MM.1S (cell line): Measurements from ENCODE around the gene SAMSN1.

Experiments used
- DNase-seq: peaks from one replicate; pipeline ENCODE4 v3.0.0-alpha.2; 2015
- H2AFZ ChIP-seq: fragments of 300-600 bp; sonication (generic); 2 replicates; pipeline ENCODE4 v1.6.0; 2016; ENCODE audit warnings: antibody characterized with exemption, low read length
- H3F3A ChIP-seq: fragments of 300-600 bp; sonication (generic); 2 replicates; pipeline ENCODE4 v1.6.1; 2016; ENCODE audit warnings: mild to moderate bottlenecking, antibody characterized with exemption, low read length, moderate library complexity, mixed read lengths; ENCODE audit not compliant: insufficient read depth
- H3K27ac ChIP-seq: fragments of 300-600 bp; sonication (generic); 2 replicates; pipeline ENCODE4 v1.5.1; 2016; ENCODE audit warnings: mild to moderate bottlenecking, low read length
- H3K27me3 ChIP-seq: fragments of 300-600 bp; sonication (generic); replicated peaks from 2 replicates; pipeline ENCODE4 v1.6.0; 2016; ENCODE audit warnings: low read length; ENCODE audit not compliant: insufficient read depth
- H3K36me3 ChIP-seq: fragments of 300-600 bp; sonication (generic); replicated peaks from 2 replicates; pipeline ENCODE4 v1.6.1; 2016; ENCODE audit warnings: mild to moderate bottlenecking, low read length, mixed read lengths; ENCODE audit not compliant: insufficient read depth
- H3K4me1 ChIP-seq: fragments of 300-600 bp; sonication (generic); 2 replicates; pipeline ENCODE4 v1.6.1; 2016; ENCODE audit warnings: low read length, mixed read lengths
- H3K4me2 ChIP-seq: fragments of 300-600 bp; sonication (generic); 2 replicates; pipeline ENCODE4 v1.6.0; 2016; ENCODE audit warnings: low read depth, low read length
- H3K4me3 ChIP-seq: fragments of 300-600 bp; sonication (generic); 2 replicates; pipeline ENCODE4 v1.5.1; 2016; ENCODE audit warnings: low read length, mixed read lengths
- H3K79me2 ChIP-seq: fragments of 300-600 bp; sonication (generic); 2 replicates; pipeline ENCODE4 v1.6.1; 2016; ENCODE audit warnings: mixed run types, low read length, mixed read lengths
- H3K9ac ChIP-seq: fragments of 300-600 bp; sonication (generic); 2 replicates; pipeline ENCODE4 v1.6.1; 2016; ENCODE audit warnings: low read length, mixed read lengths
- H3K9me2 ChIP-seq: fragments of 300-600 bp; sonication (generic); replicated peaks from 2 replicates; pipeline ENCODE4 v1.6.1; 2016; ENCODE audit warnings: mild to moderate bottlenecking, low read length, mixed read lengths; ENCODE audit not compliant: insufficient read depth
- H3K9me3 ChIP-seq: fragments of 300-600 bp; sonication (generic); replicated peaks from 2 replicates; pipeline ENCODE4 v1.6.1; 2016; ENCODE audit warnings: mild to moderate bottlenecking, low read length, mixed read lengths; ENCODE audit not compliant: insufficient read depth
- H4K20me1 ChIP-seq: fragments of 300-600 bp; sonication (generic); 2 replicates; pipeline ENCODE4 v1.6.1; 2016; ENCODE audit warnings: mild to moderate bottlenecking, low read length, moderate library complexity, mixed read lengths; ENCODE audit not compliant: insufficient read depth
- EZH2 ChIP-seq: fragments of 300-600 bp; sonication (generic); optimal IDR thresholded peaks from 2 replicates; pipeline ENCODE3; 2017; ENCODE audit warnings: low read depth, mild to moderate bottlenecking, antibody characterized with exemption, low read length, mixed read lengths
- EZH2phosphoT487 ChIP-seq: fragments of 300-600 bp; sonication (generic); IDR thresholded peaks from 2 replicates; pipeline ENCODE4 v1.6.1; 2018; ENCODE audit warnings: antibody characterized with exemption, low read length
- TF ChIP-seq, protein P1 (sequence below): fragments of 300-600 bp; sonication (generic); IDR thresholded peaks from 2 replicates; pipeline ENCODE4 v1.5.1; 2016; ENCODE audit warnings: antibody characterized with exemption, low read length, mixed read lengths

SAMSN1 gene

DNA sequence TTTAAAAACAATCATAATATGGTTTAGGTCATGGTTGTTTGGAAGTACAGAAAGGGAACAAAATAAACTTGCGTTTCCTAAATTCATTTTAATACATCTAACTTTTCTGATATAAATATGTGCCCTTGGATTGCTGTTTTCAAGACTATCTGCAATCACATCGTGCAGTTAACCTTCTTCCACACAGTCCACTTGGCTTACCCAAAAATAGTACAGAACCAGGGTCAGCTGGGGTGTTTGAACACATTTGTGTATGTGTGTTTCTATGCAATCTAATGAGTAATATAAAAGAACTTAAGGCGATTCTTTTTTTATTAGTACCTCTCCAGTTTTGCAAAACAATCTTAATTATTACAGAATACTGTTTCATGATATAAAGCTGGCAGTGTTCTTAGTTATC, 19.9 kb downstream of the SAMSN1 start:
- Histone ChIP-seq H2AFZ (no peak overlapping the region), H3K27ac (no peak overlapping the region), H3K9me2 (no peaks in the 10 kb centered on the region), H3K4me2 (no peak overlapping the region), H3K4me1 (peaks cover 12% of the 10 kb centered on the region), H3K27me3 (no peaks in the 10 kb centered on the region), H3K4me3 (no peak overlapping the region), H3K9ac (no peak overlapping the region), H3F3A (peaks cover 11% of the 10 kb centered on the region; the same call in 1 of the 2 replicates), H4K20me1 (no peaks in the 10 kb centered on the region), H3K36me3 (no peaks in the 10 kb centered on the region), H3K9me3 (no peaks in the 10 kb centered on the region), H3K79me2 (no peaks in the 10 kb centered on the region)
- TF ChIP-seq EZH2 (no peak), EZH2phosphoT487 (no peak)
- TF ChIP-seq, protein P1, sequence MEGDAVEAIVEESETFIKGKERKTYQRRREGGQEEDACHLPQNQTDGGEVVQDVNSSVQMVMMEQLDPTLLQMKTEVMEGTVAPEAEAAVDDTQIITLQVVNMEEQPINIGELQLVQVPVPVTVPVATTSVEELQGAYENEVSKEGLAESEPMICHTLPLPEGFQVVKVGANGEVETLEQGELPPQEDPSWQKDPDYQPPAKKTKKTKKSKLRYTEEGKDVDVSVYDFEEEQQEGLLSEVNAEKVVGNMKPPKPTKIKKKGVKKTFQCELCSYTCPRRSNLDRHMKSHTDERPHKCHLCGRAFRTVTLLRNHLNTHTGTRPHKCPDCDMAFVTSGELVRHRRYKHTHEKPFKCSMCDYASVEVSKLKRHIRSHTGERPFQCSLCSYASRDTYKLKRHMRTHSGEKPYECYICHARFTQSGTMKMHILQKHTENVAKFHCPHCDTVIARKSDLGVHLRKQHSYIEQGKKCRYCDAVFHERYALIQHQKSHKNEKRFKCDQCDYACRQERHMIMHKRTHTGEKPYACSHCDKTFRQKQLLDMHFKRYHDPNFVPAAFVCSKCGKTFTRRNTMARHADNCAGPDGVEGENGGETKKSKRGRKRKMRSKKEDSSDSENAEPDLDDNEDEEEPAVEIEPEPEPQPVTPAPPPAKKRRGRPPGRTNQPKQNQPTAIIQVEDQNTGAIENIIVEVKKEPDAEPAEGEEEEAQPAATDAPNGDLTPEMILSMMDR, result no peak
- DNase-seq, result no peak

DNA sequence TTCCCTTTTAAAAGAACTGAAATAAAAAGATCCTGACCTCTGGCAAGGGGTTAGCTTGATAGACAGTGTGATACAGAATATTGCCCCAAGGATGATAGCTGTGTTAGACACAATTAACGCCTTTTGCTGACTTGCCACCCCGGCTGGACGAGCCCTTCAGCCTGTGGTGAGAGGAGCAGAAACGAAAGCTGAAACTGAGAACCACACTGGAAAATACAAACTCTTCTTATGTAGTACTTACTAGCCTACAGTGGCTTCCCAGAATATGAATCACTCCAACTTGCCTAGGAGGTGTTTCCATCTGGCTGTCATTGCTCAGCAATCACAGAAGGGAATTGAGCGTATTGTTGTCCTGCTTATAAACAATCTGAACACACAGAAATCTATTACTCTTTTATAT, 22.9 kb downstream of the SAMSN1 start:
- Histone ChIP-seq H3K36me3 (no peaks in the 10 kb centered on the region), H3K9ac (no peak overlapping the region)

DNA sequence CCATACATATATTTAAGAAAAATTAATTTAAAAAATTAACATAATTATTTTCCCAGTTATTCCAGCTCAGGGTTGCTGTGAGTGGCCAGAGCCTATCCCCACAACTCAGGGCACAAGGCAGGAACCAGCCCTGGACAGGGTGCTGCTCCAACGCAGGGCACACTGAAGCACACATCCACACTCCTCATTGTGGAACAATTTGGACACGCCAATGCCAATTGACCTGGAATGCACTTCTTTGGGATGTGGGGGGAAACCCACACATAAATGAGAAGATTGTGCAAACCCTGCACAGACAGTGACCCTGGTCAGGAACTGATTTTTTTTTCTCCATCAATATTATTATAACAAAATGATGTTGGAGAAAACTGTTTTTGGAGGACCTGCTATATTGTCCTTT, 23.4 kb downstream of the SAMSN1 start:
- H3F3A ChIP-seq, result peaks cover 11% of the 10 kb centered on the region; the same call in 1 of the 2 replicates
- no peak overlapping the region for H3K4me3 ChIP-seq
- H3K9me2 ChIP-seq, result no peaks in the 10 kb centered on the region
- H4K20me1 ChIP-seq, result no peaks in the 10 kb centered on the region
- H3K27ac ChIP-seq, result no peak overlapping the region; the same call in 1 of the 2 replicates
- no peak overlapping the region for H2AFZ ChIP-seq
- H3K9me3 ChIP-seq, result no peaks in the 10 kb centered on the region
- no peaks in the 10 kb centered on the region for H3K27me3 ChIP-seq
- no peaks in the 10 kb centered on the region for H3K79me2 ChIP-seq
- H3K9ac ChIP-seq, result no peak overlapping the region
- TF ChIP-seq EZH2, result no peak
- TF ChIP-seq, protein P1, result no peak
- no peak for TF ChIP-seq EZH2phosphoT487
- peak overlapping the region; percentile 21; the same call in 1 of the 2 replicates for H3K4me2 ChIP-seq
- no peaks in the 10 kb centered on the region for H3K36me3 ChIP-seq
- H3K4me1 ChIP-seq, result peaks cover 12% of the 10 kb centered on the region
- DNase-seq, result no peak

More for the DNA sequence above, 22.9 kb downstream of the SAMSN1 start:
- Histone ChIP-seq H3F3A (peaks cover 11% of the 10 kb centered on the region; the same call in 1 of the 2 replicates), H3K27me3 (no peaks in the 10 kb centered on the region), H3K27ac (peak overlapping the region; percentile 12; the same call in 1 of the 2 replicates), H3K9me3 (no peaks in the 10 kb centered on the region), H4K20me1 (no peaks in the 10 kb centered on the region), H3K4me2 (peak overlapping the region; percentile 21; the same call in 1 of the 2 replicates), H3K79me2 (no peaks in the 10 kb centered on the region), H3K4me1 (peaks cover 12% of the 10 kb centered on the region), H3K4me3 (no peak overlapping the region), H3K9me2 (no peaks in the 10 kb centered on the region), H2AFZ (no peak overlapping the region)
- TF ChIP-seq, protein P1, result no peak
- TF ChIP-seq EZH2, result no peak
- no peak for TF ChIP-seq EZH2phosphoT487
- peak; percentile 90 for DNase-seq
